Right lobe of liver (tissue), 4 donors: ENCODE results near the gene RAB3IP.

Experiments
- CTCF ChIP-seq, 4 donors: fragments of 200-600 bp in 3 of 4; fragments of 450-650 bp in 1 of 4; IDR thresholded peaks; one replicate each; pipeline versions ENCODE4 v1.5.1 to v1.8.0; 2016 to 2022; ENCODE audit warnings: antibody characterized with exemption in 4 of 4, mild to moderate bottlenecking in 2 of 4
- POLR2A ChIP-seq: fragments of 450-650 bp; IDR thresholded peaks from one replicate; pipeline ENCODE4 v1.6.1; 2017; ENCODE audit warnings: antibody characterized with exemption, mild to moderate bottlenecking
- donor health status: DM: no; HTN: no; CAD: no.
- donor health status: DM: no; HTN: no; CAD: no.
- donor health status: DM: no; HTN: yes; CAD: no.

DNA sequence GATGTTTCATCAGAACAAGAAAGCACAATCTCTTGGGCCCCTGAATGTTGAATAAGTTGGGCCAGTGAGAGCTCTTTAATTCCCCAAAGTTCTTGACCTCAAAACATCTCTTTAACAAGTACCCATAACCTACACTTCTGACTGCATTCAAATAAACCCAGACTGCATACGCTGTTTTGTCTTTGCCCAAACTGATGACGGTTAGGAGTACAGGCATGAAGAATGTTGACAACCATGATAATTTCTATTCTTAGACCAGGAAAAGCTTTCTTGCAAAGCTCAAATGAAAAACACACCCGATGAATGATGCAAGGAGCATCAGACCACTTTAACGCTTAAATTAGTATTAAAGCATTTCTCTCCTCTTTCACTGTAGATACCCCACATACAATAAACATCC lies 11.7 kb upstream of the RAB3IP start:
- TF ChIP-seq CTCF (IDR thresholded peaks at IDR 0.05), result no peak
- TF ChIP-seq POLR2A, result no peak
